Ascending aorta (tissue), 2 donors: ENCODE results near the gene UGT3A2. TPM values are rescaled to one million over a fixed set of nuclear protein-coding genes. Genes with fewer than 3 reads are reported as not detected.

Experiments
- DNase-seq, 2 donors: peaks; one replicate each; pipeline ENCODE4 v3.0.0-alpha.2; 2019; ENCODE audit warnings: low spot score in 2 of 2
- H3K27ac ChIP-seq, 2 donors: fragments of 200-600 bp; sonication (generic); one replicate each; pipeline ENCODE4 v1.5.1; 2016 to 2017; ENCODE audit warnings: mild to moderate bottlenecking in 1 of 2
- H3K27me3 ChIP-seq: fragments of 200-600 bp; sonication (generic); one replicate; pipeline ENCODE4 v1.5.1; 2017
- H3K36me3 ChIP-seq, 2 donors: fragments of 200-600 bp; sonication (generic); one replicate each; pipeline ENCODE4 v1.5.1; 2016
- H3K4me1 ChIP-seq, 2 donors: fragments of 200-600 bp; sonication (generic); one replicate each; pipeline ENCODE4 v1.5.1; 2016 to 2017; ENCODE audit warnings: mild to moderate bottlenecking in 1 of 2
- H3K4me3 ChIP-seq, 2 donors: fragments of 200-600 bp; sonication (generic); one replicate each; pipeline ENCODE4 v1.5.1; 2016 to 2017; ENCODE audit warnings: mild to moderate bottlenecking in 1 of 2
- H3K9me3 ChIP-seq, 2 donors: fragments of 200-600 bp; sonication (generic); one replicate each; pipeline ENCODE4 v1.5.1; 2016
- CTCF ChIP-seq, 3 experiments: fragments of 200-600 bp in 2 of 3; fragments of 450-650 bp in 1 of 3; sonication (generic) in 2 of 3; IDR thresholded peaks; one replicate each; pipeline ENCODE4 v1.5.1; 2016 to 2019; ENCODE audit warnings: antibody characterized with exemption in 3 of 3, mild to moderate bottlenecking in 1 of 3, moderate library complexity in 1 of 3
- intact Hi-C: fragments of 100-400 bp; cut with DNase I; formaldehyde crosslinking; loops from one replicate; pipeline ENCODE4 v1.15.1; 2023
- total RNA-seq: library from RNA; depleted of rRNA; stranded (reverse); fragments of >200 nt; gene quantifications from one replicate; pipeline ENCODE4 v1.1.0, GENCODE V29; 2016

Gene UGT3A2
- total RNA-seq, 1 donor from 2014 or later: not detected

- H3K36me3 ChIP-seq: no peaks in the 10 kb centered on the region
- no peak for TF ChIP-seq CTCF (IDR thresholded peaks at IDR 0.05)
- no peak overlapping the region for H3K27ac ChIP-seq
- no peaks in the 10 kb centered on the region for H3K27me3 ChIP-seq
- H3K9me3 ChIP-seq: no peaks in the 10 kb centered on the region
- intact Hi-C loops: no loop called here
- no peaks in the 10 kb centered on the region for H3K4me1 ChIP-seq
- no peak overlapping the region for H3K4me3 ChIP-seq
- DNase-seq: no peak
Observed at GRCh38 chr5:36017004-36017403, 49.7 kb downstream of the UGT3A2 start.

- intact Hi-C loops: no loop called here
- no peaks in the 10 kb centered on the region for H3K9me3 ChIP-seq
- no peak for TF ChIP-seq CTCF (IDR thresholded peaks at IDR 0.05)
- H3K4me3 ChIP-seq: no peak overlapping the region
- no peak overlapping the region for H3K27ac ChIP-seq
- no peak for DNase-seq
- no peaks in the 10 kb centered on the region for H3K27me3 ChIP-seq
- no peaks in the 10 kb centered on the region for H3K36me3 ChIP-seq
- H3K4me1 ChIP-seq: no peaks in the 10 kb centered on the region
Observed at GRCh38 chr5:36013182-36013581, 53.5 kb downstream of the UGT3A2 start.

GRCh38 chr5:36009698-36010097, 57.0 kb downstream of the UGT3A2 start:
- H3K4me1 ChIP-seq: no peaks in the 10 kb centered on the region
- H3K27me3 ChIP-seq: no peaks in the 10 kb centered on the region
- H3K9me3 ChIP-seq: no peaks in the 10 kb centered on the region
- intact Hi-C loops: no loop called here
- no peaks in the 10 kb centered on the region for H3K36me3 ChIP-seq
- TF ChIP-seq CTCF (IDR thresholded peaks at IDR 0.05): no peak
- no peak overlapping the region for H3K27ac ChIP-seq
- DNase-seq: no peak
- H3K4me3 ChIP-seq: no peak overlapping the region

GRCh38 chr5:36007366-36007765, 59.3 kb downstream of the UGT3A2 start:
- intact Hi-C loops: no loop called here
- no peaks in the 10 kb centered on the region for H3K36me3 ChIP-seq

GRCh38 chr5:36006163-36006562, 60.5 kb downstream of the UGT3A2 start:
- H3K27me3 ChIP-seq: no peaks in the 10 kb centered on the region
- H3K27ac ChIP-seq: no peak overlapping the region
- intact Hi-C loops: no loop called here
- H3K9me3 ChIP-seq: no peaks in the 10 kb centered on the region
- DNase-seq: no peak
- no peaks in the 10 kb centered on the region for H3K36me3 ChIP-seq
- no peak for TF ChIP-seq CTCF (IDR thresholded peaks at IDR 0.05)
- H3K4me1 ChIP-seq: no peaks in the 10 kb centered on the region
- H3K4me3 ChIP-seq: no peak overlapping the region

More at GRCh38 chr5:36007366-36007765, 59.3 kb downstream of the UGT3A2 start:
- no peaks in the 10 kb centered on the region for H3K27me3 ChIP-seq
- no peak overlapping the region for H3K27ac ChIP-seq
- no peaks in the 10 kb centered on the region for H3K9me3 ChIP-seq
- H3K4me1 ChIP-seq: no peaks in the 10 kb centered on the region
- DNase-seq: no peak
- H3K4me3 ChIP-seq: no peak overlapping the region
- TF ChIP-seq CTCF (IDR thresholded peaks at IDR 0.05): no peak

GRCh38 chr5:36001032-36001431, 65.7 kb downstream of the UGT3A2 start:
- H3K4me1 ChIP-seq: no peaks in the 10 kb centered on the region
- H3K27me3 ChIP-seq: no peaks in the 10 kb centered on the region
- no peak overlapping the region for H3K4me3 ChIP-seq
- intact Hi-C loops: no loop called here
- no peak for DNase-seq
- no peaks in the 10 kb centered on the region for H3K36me3 ChIP-seq
- no peaks in the 10 kb centered on the region for H3K9me3 ChIP-seq
- no peak overlapping the region for H3K27ac ChIP-seq
- no peak for TF ChIP-seq CTCF (IDR thresholded peaks at IDR 0.05)
